ENCODE measurements around the gene FBXL7.

FBXL7 gene

DNA sequence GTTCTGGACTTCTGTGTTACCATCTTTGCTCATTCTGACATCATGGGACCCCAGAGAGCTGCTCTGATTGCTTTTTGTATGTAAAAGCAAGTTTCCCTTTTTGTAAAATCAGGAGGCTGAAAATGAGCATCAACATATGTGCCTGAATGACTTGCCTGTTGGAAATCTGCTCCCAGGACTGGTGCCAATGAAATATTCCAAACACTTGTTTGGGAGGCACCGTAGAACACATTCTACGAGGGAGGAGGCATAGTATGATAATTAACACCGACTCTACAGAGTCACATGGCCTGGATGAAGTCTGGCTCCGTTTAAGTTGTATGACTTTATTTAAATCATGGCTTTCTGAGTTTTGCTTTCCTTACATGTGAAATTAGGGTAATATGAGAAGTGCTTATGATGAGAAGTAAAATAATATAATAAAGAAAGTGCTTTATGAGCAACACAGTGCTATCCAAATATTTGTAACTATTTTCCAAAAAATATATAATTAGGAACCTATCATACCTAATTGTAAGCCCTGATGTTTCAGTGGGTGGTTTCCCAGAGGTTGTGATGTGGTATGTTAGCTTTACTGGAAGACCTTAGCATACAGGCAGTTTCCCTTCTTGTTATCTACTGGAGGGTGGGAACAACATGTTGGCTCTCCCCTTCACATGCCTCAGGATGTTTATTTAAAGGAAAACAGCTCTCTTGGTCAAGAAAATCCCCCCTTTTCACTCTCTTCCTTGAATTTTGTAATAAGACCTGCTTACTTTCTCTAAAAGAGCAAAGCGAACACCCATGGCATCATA lies 238.1 kb downstream of the FBXL7 start:
- H3K4me3 ChIP-seq (ENCODE audit: low read depth, low read length) = no peak overlapping the region
- peak; percentile 39 for DNase-seq (ENCODE audit: low read depth)
- TF ChIP-seq, protein P1, sequence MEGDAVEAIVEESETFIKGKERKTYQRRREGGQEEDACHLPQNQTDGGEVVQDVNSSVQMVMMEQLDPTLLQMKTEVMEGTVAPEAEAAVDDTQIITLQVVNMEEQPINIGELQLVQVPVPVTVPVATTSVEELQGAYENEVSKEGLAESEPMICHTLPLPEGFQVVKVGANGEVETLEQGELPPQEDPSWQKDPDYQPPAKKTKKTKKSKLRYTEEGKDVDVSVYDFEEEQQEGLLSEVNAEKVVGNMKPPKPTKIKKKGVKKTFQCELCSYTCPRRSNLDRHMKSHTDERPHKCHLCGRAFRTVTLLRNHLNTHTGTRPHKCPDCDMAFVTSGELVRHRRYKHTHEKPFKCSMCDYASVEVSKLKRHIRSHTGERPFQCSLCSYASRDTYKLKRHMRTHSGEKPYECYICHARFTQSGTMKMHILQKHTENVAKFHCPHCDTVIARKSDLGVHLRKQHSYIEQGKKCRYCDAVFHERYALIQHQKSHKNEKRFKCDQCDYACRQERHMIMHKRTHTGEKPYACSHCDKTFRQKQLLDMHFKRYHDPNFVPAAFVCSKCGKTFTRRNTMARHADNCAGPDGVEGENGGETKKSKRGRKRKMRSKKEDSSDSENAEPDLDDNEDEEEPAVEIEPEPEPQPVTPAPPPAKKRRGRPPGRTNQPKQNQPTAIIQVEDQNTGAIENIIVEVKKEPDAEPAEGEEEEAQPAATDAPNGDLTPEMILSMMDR (conservative IDR thresholded peaks at IDR 0.05; ENCODE audit: low read depth, low read length) = no peak

DNA sequence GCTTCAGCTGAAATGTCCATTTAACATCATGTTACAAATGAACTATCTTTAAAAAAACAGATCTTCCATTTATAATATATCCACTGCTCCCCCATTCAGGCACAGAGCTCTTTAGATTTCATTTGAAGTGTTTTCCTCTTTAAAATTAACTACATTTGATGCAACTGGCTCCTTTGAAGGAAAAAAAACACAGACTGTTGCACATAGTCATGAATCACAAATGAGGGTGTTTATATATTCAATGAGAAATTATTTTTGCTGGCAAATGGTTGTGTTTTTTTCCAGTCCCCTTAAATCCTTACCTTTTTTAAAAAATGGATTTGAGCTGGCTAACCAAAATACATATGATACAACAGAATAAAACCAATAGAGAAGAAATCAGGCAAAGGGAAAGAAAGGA lies 240.4 kb downstream of the FBXL7 start:
- no peak overlapping the region for H3K4me3 ChIP-seq (ENCODE audit: low read depth, low read length)
- no peak for DNase-seq (ENCODE audit: low read depth)
- TF ChIP-seq, protein P1 (conservative IDR thresholded peaks at IDR 0.05; ENCODE audit: low read depth, low read length) = no peak

DNA sequence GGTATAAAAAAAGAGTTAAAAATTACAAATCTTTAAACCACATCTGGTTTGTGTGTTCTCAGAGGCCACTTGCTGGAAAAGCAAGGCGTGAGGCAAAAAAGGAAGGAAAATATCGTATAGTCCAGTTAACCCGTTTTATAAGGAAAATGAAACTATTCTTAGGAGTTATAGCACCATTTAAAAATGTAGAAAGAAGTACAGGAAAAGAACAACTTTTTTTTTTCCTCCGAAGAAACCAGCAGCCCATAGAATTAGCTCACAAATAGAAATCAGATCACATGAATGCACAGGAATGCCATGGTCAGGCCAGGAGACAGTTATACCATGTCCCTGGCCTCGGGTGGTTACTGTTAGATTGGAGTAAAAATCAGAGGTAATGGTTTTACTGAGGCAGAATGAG lies 241.6 kb downstream of the FBXL7 start:
- DNase-seq (ENCODE audit: low read depth) = peak; percentile 49
- H3K4me3 ChIP-seq (ENCODE audit: low read depth, low read length) = no peak overlapping the region
- TF ChIP-seq, protein P1 (conservative IDR thresholded peaks at IDR 0.05; ENCODE audit: low read depth, low read length) = no peak

DNA sequence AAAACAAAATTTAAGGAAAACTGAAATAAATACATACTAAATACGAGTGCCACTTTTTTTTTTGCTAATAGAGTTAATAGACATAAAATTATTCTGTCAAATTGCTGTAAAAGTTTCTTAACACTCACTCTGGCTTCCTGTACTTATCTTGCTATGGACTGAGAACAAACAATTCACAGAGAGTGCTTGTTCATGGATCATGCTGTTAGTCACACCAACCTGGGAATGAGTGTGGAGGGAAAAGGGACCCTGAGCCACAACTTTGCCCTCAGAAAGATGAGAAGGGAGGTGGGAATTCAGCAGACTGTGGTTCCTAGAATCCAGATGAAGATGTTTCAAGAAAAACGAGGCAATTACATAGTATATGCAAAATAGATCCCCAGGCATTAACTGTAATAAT lies 246.9 kb downstream of the FBXL7 start:
- H3K4me3 ChIP-seq (ENCODE audit: low read depth, low read length) = no peak overlapping the region
- TF ChIP-seq, protein P1 (conservative IDR thresholded peaks at IDR 0.05; ENCODE audit: low read depth, low read length) = no peak
- DNase-seq (ENCODE audit: low read depth) = peak; percentile 27

DNA sequence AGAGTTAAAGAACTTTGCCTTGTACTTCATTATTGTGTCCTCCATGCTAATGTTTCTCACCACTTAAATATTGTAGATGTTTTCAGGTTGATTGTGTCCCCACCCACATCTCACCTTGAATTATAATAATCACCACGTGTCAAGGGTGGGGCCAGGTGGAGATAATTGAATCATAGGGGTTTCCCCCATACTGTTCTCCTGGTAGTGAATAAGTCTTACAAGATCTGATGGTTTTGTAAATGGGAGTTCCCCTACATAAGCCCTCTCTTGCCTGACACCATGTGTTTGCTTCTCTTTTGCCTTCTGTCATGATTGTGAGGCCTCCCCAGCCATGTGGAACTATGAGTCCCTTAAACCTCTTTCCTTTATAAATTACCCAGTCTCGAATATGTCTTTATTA lies 248.3 kb downstream of the FBXL7 start:
- H3K4me3 ChIP-seq (ENCODE audit: low read depth, low read length) = no peak overlapping the region
- DNase-seq (ENCODE audit: low read depth) = no peak
- TF ChIP-seq, protein P1 (conservative IDR thresholded peaks at IDR 0.05; ENCODE audit: low read depth, low read length) = no peak

DNA sequence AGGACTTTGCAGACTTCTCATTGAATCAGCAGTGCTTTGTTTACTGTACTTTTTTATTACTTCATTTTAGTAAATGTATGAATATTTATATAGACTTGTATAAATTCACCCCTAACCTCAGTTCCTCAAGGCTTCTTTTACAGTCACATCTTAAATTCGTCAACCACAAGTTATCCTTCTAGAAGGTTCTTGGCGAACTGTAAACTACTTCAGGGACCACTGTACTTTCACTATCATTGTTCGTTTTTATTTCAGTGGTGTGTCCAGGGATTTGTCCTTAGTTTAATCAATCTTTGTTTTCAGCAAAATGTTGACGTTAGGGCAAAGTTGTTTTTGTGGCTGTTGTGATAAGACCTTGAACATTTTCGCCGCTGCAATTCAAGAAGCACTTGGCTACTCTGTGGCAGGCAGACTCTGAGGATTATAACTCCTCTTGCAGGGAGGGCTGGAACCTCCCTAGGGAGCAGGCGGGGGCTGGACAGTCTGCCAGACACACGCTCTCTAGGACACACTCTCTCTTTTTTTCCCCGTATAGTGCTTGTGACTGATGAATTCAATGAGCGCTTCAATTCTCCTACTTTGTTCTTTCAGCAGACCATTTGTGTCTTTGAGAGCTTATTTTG lies 252.8 kb downstream of the FBXL7 start:
- peak; percentile 65 for DNase-seq (ENCODE audit: low read depth)
- TF ChIP-seq, protein P1 (conservative IDR thresholded peaks at IDR 0.05; ENCODE audit: low read depth, low read length) = no peak

More for the DNA sequence above, 252.8 kb downstream of the FBXL7 start:
- peak overlapping the region; percentile 52 for H3K4me3 ChIP-seq (ENCODE audit: low read depth, low read length)
